NCI-H128 (cell line): ENCODE data around the gene KCNK3.

ENCODE experiments used
- DNase-seq: peaks from one replicate; lab custom pipeline; 2025; ENCODE audit not compliant: unreplicated experiment; lab: John Stamatoyannopoulos, UW

KCNK3 gene

DNA sequence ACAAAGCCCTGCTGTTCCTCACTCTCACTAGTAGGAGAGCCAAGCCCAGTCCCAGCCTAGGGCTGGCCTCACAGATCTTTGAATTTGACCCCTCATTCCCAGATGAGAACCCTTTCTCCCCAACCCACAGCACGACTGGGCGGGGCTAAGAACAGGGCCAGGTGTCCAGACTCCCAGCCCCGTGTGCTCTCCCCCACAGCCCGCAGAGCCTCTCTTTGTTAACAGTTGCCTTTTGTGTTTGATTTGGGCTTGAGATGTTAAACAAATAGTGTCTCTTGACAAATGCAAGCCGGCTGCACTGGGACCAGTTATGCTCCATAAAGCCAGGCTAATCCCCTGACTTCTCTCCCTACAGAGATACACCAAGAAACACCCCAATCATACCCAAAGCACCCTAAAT lies 4.7 kb upstream of the KCNK3 start:
- DNase-seq = no peak

DNA sequence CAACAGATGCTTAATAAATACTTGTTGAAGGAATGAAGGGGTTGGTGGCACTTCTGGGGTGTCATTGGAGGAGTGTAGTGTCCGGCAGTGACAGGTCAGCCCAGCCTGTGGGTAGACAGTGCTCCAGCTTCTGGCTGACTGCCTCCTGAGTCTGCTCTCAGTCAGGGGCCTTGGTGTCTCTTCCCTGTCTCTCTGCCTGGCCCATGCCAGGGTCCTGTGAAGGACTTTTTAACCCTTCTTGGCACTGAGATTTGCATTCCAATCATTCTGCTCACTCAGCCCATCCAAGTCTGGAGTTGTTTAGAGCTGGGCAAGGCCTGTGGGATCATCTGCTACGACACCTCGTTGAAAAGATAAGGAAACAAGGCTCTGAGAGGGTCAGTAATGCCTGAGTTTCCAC lies 1.4 kb upstream of the KCNK3 start:
- no peak for DNase-seq

DNA sequence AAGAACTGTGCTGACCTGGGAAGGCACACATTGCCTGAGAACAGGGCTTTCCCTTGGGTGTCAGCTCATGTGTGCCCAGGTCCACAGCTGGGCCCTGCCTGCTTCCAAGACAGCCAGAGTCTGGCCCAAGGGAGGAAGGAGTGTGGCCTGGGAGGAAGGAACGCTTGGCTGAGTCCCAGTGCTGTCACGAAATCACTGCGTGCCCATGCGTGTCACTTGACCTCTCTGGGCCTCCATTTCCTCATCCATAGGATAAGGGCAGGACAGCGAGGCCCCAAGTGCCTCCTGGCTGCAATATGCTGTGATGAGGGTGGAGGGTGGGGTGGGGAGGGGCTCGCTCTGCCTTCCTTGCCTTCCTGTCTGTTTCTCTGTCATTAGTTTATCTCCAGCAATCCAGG lies 642 bp upstream of the KCNK3 start:
- no peak for DNase-seq

DNA sequence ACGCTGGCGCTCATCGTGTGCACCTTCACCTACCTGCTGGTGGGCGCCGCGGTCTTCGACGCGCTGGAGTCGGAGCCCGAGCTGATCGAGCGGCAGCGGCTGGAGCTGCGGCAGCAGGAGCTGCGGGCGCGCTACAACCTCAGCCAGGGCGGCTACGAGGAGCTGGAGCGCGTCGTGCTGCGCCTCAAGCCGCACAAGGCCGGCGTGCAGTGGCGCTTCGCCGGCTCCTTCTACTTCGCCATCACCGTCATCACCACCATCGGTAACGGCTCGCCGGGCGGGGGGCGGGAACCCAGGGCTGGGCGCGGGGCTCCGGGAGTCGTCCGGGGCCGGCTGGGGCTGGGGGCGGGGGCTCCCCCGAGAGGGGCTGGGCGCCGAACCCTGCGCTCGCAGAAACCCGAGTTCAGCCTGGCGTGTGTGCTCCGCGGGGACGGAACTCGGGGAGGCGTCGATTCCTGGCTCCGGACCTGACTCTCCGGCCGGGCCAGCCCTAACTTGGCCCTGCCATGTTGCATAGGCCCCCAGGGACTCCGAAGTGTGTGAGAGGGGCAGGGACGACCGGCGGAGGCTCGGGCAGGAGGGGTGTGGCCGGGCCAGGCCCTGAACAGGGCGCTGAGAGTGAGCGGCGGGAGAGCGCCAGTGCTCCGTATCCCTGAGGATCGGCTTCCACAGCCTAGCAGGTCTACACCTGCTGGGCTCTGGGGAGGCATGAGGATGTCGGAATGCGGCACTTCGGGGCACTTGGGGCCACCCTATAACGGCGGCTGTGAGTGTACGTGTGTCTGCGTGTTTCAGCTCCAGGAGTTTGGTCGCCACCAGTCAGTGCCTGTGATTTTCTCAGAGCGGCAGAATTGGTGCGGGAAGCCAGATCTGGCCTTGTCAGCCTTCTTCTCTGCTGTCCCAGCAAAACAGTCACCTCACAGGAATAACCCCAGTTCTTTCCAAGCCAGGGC lies 651 bp downstream of the KCNK3 start:
- DNase-seq = no peak

DNA sequence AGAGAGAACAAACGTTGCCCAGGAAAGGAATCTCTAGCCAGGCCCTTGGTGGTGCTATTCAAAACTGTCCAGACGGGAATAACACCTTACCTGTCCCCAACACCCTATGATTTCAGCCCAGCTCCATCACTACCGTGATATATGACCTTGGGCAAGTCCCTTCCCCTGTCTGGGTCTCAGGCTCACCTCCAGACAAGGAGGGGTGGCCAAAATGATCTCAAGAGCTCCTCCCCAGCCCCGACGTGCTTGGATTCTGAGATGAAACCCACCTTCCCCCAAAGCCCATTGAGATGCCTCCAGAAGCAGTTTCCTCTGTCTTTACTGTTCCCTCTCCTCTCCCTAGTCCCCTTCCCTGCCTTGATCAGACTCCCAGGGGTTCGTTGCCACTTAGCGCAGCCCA lies 1.5 kb downstream of the KCNK3 start:
- DNase-seq = no peak

DNA sequence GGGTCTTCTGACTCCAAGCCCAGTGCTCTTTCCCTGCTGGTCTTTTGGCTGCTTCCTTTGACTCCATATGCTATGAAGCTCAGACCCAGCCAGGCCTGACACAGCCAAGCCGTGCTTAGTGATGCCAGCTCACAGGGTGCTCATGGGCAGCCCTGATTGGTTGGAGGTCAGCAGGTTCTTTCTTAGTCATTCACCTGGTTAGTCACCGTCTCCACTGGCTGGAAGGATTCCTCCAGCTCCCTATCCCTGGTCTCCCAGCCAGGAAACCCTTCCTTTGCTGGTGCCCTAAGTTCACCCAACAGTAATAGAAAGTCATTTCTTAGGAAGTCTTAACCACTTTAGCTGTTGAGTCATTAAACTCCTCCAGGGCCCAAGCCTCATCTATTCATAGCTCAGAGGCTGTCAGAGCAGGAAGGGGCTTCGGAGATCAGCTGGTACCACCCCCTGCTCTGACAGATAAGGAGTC lies 3.9 kb downstream of the KCNK3 start:
- DNase-seq = no peak

DNA sequence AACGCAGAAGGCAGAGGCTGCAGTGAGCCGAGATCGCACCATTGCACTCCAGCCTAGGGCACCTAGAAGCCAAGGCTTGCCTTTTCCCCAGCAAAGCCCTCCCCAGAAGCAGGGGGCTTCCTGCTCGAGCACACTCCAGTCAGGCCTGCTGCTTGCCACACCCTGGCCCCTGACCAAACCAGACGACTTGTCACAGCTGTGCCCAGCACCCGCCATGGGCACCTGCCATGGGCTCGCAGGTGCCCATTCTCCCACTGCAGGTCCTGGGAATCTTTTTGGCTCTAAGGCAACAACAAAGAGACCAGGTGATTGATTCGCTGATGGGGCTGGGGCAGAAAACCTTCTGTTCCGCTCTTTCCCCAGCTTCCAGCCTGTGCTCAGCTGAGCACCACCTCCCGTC lies 4.9 kb downstream of the KCNK3 start:
- DNase-seq = no peak

DNA sequence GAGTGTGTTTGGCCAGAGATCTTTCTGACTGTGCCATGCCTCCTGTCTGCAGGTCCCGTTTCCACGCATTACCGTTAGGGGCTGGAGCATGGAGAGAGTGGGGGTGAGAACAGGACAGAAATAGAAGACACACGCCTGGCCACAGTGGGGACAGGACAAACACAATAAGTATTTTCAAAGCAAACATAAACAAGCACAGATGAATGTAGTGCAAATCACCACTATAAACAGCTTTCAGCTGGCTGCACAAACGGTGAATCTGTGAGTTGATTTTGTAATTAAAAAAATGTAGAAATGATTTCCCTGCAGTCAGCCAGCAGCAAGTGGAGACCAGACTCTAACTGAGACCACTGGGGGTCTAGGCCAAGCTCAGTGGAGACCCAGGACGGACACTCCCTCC lies 6.8 kb downstream of the KCNK3 start:
- DNase-seq = no peak

DNA sequence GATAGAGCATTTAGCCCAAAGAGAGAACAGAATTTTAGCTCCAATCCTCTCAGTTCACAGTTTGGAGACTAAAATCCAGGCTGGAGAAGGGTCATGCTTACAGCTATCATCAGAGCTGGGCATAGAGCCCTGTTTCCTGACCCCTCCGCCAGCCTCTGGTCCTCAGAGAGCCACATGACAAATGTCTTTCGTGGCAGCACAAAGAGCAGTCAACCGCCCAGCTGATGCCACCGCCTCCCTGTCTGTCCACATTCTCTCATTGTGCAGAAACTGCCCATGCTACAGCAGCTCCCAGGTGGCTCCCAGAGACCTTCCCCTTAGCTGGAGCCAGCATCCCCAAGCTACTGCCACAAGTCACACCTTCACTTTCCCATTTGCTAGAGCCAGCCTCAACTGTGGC lies 7.6 kb downstream of the KCNK3 start:
- no peak for DNase-seq

DNA sequence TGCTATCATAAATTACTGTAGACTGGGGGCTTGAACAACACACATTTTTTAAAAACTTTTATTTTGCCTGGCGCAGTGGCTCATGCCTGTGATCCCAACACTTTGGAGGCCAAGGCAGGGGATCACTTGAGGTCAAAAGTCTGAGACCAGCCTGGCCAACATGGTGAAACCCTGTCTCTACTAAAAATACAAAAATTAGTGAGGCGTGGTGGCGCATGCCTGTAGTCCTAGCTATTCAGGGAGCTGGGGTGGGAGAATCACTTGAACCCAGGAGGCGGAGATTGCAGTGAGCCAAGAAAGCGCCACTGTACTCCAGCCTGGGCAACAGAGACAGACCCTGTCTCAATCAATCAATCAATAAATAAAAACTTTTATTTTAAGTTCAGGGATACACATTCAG lies 9.1 kb downstream of the KCNK3 start:
- no peak for DNase-seq

DNA sequence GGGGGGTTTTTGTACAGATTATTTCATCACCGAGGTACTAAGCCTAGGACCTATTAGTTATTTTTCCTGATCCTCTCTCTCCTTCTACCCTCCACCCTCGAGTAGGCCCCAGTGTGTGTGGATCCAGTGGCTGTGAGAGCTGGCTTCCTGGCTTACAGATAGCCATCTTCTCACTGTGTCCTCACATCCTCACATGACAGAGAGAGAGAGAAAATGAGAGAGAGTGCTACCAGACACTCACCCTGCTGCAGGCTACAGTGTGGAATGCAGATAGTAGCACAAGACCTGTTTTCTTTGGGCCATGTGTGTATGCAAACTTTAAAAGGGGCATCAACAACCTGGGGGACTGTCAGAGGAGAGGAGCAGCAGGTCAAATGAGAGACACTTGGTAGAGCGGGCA lies 9.5 kb downstream of the KCNK3 start:
- DNase-seq = no peak

DNA sequence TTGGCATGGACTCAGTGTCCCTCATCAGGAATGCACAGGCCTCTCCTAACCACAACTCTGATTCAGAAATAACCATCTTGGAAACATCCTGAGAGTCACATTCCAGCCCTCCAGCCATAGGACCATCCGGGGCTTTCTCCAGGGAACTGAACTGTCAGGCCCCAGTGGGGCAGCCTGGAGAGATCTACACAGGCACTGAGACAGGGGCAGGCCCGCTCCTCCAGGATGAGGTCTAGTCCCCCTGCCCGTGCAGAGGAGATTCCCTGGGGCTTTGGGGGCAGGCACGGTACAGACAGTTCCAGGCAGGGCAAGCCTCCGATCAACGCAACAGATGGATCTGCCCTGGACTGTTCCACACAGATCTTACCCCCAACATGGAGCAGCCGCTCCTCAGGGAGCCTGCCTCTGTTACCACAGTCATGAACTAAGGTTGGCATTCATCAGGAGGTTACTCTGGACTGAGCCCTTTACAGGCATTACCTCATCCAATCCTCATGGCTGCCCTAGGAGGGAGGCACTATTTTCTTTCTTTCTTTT lies 12.0 kb downstream of the KCNK3 start:
- no peak for DNase-seq

DNA sequence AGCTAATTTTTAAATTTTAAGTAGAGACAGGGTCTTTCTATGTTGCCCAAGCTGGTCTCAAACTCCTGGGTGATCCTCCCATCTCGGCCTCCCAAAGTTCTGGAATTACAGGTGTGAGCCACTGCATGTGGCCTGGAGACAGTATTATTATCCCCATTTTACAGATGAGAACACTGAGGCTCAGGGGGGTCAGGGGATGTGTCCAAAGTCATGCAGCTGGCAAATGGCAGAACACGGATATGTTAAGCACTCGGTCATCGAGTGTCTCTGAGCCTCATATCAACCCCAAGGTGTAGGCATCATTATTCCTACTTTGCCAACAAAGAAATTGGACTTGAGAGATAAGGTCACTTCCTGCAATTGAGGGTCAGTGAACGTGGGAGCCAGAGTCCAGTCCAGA lies 12.6 kb downstream of the KCNK3 start:
- no peak for DNase-seq

DNA sequence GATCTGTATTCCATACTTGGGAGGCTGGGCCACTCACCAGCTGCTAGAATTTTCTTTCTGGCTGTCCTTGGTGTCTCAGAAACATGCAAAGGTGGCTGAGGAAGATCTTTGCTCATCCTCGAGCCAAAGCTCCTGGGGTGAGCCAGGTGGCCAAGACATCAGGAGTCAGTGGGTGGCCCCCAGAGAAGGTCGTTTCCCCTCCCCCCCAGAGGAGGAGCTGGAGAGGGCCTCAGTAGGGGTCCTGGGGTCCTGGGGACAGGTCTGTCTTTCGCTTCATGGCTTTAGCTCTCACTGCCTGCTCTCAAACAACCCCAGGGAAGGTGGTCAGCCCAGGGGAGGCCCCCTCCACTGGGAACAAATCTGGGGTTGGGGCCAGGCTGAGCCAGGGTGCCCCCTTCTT lies 13.6 kb downstream of the KCNK3 start:
- no peak for DNase-seq

DNA sequence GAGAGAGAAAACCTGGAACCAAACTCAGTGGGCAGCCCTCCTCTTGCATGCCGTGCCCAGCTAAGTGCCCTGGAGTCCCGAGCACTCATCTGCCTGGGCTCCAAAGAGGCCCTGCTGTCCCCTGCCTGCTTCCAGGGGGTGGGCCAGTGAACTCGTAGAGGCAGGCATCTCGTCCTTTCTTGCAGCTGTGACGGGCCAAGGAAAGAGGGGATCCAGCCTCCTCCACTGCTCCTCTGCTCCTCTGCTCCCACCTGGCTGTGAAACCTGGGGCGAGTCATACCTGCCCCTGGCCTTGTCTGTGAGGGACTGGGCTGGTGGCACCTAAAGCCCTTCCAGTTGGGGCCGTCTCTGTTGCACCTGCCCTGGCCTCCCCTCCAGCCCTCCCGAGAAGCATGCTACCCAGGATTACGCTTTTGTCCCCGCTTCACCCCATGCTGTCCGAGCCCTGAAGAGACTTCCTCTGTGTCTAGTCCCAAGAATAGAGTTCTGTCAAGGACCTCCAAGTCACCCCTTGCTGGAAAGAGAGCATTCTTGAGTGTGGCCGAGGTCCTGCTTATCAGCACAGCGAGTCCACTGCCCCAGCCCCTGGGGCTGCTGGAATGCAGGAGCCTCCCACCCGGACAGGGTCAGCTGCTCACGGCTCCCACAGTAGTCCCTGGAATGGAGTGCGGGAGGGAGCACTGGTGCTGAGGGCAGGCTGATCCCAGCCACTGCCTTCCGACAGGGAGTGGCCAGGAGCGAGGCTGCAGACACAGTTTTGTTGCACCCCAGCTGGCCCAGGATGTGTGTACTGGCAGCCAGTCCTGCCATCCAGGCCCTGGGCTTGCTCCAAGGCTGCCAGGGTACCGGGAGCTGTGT lies 14.3 kb downstream of the KCNK3 start:
- DNase-seq = no peak

DNA sequence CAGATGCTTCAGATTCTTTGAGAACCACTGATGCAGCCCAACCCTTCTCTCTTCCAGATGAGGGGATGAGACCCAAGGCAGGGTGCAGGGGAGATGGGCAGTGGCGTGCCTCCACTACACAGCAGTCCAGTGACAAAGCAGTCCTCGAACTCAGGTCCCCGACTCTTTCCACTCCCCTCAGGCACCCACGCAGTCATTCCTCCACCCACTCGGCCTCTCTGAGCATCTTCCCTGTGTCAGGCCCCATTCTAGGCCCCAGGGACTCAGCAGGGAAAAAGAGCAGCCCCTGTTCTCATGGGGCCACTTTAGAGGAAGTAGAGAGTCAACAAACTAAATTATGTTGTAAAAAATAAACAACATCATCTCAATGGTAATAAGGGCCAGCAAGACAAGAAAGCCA lies 15.2 kb downstream of the KCNK3 start:
- no peak for DNase-seq

DNA sequence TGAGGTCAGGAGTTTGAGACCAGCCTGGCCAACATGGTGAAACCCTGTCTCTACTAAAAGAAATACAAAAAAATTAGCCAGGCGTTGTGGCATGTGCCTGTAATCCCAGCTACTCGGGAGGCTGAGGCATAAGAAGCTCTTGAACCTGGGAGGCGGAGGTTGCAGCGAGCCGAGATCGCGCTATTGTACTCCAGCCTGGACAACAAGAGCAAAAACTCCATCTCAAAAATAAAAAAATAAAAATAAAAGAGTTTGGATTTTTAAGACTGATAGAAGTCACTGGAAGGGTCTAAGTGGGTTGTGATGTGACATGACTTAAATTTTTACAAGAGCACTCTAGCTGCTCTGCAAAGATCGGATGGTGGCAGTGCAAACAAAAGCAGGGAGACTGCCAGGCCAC lies 15.9 kb downstream of the KCNK3 start:
- DNase-seq = no peak

DNA sequence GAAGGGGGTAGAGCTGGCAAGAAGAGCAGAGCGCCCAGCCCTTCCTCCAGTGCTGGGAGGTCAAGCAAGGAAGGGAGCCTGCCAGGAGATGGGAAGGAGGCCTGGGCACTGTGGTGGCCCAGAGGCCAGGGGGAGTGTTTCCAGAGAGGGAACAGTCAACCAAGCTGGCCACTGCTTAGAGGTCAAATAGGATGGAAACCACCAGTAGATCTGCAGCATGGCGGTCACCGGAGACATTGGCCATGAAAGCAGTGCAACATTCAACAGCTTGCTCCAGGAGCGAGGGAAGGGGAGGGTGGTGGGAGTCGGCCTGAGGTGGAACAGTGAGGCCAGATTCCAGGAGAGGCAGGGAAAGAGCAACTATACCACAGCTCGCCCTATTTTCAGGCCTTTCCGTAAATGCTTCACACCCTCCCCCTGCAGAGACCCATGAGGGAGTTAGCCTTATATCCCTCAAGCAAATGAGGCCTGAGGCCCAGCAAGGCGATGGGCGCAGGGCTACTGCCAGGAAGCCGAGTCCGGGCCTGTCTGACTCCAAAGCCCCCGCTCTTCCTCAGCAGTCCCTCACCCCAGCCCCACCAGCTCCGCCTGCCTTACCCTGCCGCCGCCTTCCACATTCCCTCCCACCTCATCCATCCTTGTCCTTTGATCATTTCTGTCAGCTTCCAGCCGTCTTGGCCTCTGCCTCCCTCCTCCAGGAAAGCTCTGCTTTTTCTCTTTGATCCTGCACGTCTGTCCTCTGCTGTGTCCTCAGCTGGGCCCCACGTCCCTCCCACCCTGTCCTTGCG lies 17.0 kb downstream of the KCNK3 start:
- no peak for DNase-seq

DNA sequence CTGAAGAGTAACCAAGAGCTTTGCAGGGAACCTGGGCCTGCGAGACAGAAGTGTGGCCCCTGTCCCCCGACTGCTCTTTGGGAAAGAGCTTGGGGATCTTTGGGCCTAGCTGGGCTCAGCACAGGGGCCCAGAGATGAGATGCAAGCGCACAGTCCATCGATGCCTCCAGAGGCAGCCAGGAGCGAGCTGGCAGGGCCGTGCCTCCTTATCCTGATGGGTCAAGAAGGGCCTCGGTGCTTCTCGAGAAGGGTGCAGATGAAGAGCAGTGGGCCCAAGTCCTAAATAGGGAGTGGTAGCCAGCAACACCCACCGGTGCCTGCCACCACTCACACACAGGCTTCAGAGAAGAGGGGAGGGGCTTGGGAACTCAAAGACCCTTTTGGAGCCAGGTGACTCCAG lies 17.6 kb downstream of the KCNK3 start:
- no peak for DNase-seq

DNA sequence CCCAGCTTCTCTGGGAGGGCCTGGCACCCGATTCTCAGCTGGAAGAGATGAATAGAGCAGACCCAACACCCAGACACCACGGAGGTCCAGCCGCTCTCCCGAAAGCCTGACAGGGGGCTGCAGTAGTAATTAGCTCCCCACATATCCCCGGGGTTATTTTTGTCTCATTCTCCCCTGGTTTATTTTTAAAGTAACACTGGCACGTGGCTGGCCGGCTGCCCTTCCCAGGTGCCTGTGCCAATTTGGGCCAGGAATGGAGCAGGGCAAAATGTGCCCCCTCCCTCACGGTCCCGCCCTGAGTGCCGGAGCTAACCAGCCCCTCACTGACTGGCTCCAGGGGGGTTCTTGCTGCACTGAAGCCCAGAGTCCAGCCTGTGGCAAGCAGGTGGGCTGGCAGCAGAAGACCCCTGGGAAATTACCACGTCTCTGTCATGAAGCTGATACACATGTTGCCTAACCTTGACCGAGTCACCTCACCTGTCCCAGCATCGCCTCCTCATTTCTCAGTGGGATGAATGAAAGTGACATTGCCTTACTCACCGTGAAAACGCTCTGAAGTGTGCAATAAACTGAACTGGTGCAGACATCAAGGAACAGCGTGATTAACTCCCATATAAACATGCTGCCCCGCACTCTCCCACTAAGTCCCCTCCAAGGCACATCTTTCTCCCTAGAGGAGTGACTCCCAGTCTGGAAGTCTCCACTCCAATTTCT lies 18.4 kb downstream of the KCNK3 start:
- no peak for DNase-seq
